PC-3 (cell line): ENCODE results near the gene GSTM3.

Source experiments
- EZH2 ChIP-seq: fragments of 300-600 bp; sonication (generic); IDR thresholded peaks from one replicate; pipeline ENCODE4 v1.6.1; 2017; ENCODE audit warnings: antibody characterized with exemption, mild to moderate bottlenecking, low read length; ENCODE audit not compliant: unreplicated experiment
- TF ChIP-seq, protein P1 (sequence below): fragments of 300-600 bp; sonication (generic); conservative IDR thresholded peaks from 2 replicates; pipeline ENCODE4 v1.5.1; 2017; ENCODE audit warnings: antibody characterized with exemption, low read depth, mild to moderate bottlenecking, low read length

- TF ChIP-seq, protein P1, sequence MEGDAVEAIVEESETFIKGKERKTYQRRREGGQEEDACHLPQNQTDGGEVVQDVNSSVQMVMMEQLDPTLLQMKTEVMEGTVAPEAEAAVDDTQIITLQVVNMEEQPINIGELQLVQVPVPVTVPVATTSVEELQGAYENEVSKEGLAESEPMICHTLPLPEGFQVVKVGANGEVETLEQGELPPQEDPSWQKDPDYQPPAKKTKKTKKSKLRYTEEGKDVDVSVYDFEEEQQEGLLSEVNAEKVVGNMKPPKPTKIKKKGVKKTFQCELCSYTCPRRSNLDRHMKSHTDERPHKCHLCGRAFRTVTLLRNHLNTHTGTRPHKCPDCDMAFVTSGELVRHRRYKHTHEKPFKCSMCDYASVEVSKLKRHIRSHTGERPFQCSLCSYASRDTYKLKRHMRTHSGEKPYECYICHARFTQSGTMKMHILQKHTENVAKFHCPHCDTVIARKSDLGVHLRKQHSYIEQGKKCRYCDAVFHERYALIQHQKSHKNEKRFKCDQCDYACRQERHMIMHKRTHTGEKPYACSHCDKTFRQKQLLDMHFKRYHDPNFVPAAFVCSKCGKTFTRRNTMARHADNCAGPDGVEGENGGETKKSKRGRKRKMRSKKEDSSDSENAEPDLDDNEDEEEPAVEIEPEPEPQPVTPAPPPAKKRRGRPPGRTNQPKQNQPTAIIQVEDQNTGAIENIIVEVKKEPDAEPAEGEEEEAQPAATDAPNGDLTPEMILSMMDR: no peak
- no peak for TF ChIP-seq EZH2
Observed at GRCh38 chr1:109777436-109777835, 36.6 kb upstream of the GSTM3 start.
